ENCODE results near the gene ARHGEF4.

GRCh38 chr2:131040661-131041401 lies 204.1 kb downstream of the ARHGEF4 start:
- TF ChIP-seq ETS1 (IDR thresholded peaks at IDR 0.05) (no peak), CTCF (conservative IDR thresholded peaks at IDR 0.05; ENCODE audit: low read depth in 2 of 2) (no peak), REST (IDR thresholded peaks at IDR 0.05; ENCODE audit: unreplicated experiment) (no peak), CREB1 (CRISPR knock-in tag; IDR thresholded peaks at IDR 0.05; ENCODE audit: low read depth) (no peak), EZH2 (IDR thresholded peaks at IDR 0.05; ENCODE audit: low read depth, unreplicated experiment) (no peak), POLR2AphosphoS5 (IDR thresholded peaks at IDR 0.05; ENCODE audit: low read depth) (no peak)

Data from GM23338 (cell line).